ENCODE data around the gene COL4A5. TPM values are rescaled to one million over a fixed set of nuclear protein-coding genes. Genes with fewer than 3 reads are reported as not detected.
"Not testable (repeated sequence)": the region's sequence is repeated elsewhere in the genome, so short reads cannot be mapped to it uniquely, and the experiment has no call there.

Gene COL4A5
- total RNA-seq (1 to 10 TPM; 3.1 to 8.6 (median 6.1) TPM), polyA plus RNA-seq (1 to 10 TPM; 1.1 to 2.0 (median 1.1) TPM)
- long read RNA-seq, donor 1, partial matches to known transcripts, result 0 of 1 reads
- long read RNA-seq, donor 1, other reads (novel, unspliced or antisense), result 1 of 1 reads
- long read RNA-seq, donor 2, partial matches to known transcripts, result 1 of 3 reads
- long read RNA-seq, donor 2, other reads (novel, unspliced or antisense), result 2 of 3 reads

DNA sequence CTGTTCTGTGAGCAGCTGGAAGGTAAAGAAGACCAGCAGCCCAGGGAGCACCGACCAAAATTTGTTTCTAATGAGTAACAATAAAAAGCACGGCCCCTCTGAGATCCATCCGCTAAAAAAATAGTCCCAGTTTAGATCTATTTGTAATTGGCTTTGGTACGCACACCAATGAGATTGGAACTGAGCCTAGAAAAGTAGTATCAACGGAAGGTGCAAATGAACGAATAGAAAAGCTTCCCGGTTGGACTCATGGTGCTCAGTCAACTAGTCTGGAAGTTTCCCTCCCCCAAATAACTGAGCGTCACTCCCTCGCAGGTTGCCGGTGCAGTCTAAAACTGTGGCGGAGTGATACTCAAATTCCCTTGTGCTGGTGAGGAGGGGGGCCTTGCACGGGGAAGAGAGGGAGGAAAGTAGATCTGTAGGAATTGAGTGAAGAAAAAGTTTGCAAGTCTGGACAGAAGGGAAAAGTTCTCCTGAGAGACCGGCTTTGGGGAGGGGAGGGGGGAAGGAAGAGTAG lies at the start of gene COL4A5:
Gene COL4A5 (plus strand): TSS at position 413 of the 517 bp plus-strand sequence. CDS start 288 bp downstream, outside the sequence.
- intact Hi-C loops (cut with DNase I), result loop anchor here in 1 of 2 donors (10.0 kb wide), 1 partner anchor 135 kb away; no protein-coding TSS in a partner anchor
- DNase-seq, result peak; percentile 31 to 61
- Histone ChIP-seq H3K9me3 (no peaks in the 10 kb centered on the region), H3K27ac (peak within 1 kb of the TSS; percentile 75), H3K36me3 (ENCODE audit: insufficient read depth in 1 of 2, low read depth in 1 of 2) (no peaks in the 10 kb centered on the region), H3K4me3 (peak within 1 kb of the TSS; percentile 70), H3K4me1 (no peaks in the 10 kb centered on the region), H3K27me3 (ENCODE audit: insufficient read depth in 3 of 3, low read length in 2 of 3) (peaks cover 0 to 44% (median 0%) of the 10 kb centered on the region in 3 donors)
- 1 to 18% (median 2%) methylated on average over 13 of the region's 13 CpGs for WGBS, 3 donors
- TF ChIP-seq, protein P1, sequence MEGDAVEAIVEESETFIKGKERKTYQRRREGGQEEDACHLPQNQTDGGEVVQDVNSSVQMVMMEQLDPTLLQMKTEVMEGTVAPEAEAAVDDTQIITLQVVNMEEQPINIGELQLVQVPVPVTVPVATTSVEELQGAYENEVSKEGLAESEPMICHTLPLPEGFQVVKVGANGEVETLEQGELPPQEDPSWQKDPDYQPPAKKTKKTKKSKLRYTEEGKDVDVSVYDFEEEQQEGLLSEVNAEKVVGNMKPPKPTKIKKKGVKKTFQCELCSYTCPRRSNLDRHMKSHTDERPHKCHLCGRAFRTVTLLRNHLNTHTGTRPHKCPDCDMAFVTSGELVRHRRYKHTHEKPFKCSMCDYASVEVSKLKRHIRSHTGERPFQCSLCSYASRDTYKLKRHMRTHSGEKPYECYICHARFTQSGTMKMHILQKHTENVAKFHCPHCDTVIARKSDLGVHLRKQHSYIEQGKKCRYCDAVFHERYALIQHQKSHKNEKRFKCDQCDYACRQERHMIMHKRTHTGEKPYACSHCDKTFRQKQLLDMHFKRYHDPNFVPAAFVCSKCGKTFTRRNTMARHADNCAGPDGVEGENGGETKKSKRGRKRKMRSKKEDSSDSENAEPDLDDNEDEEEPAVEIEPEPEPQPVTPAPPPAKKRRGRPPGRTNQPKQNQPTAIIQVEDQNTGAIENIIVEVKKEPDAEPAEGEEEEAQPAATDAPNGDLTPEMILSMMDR (IDR thresholded peaks at IDR 0.05), result no peak
- ATAC-seq, result peak; percentile 88 to 94 (median 92)

DNA sequence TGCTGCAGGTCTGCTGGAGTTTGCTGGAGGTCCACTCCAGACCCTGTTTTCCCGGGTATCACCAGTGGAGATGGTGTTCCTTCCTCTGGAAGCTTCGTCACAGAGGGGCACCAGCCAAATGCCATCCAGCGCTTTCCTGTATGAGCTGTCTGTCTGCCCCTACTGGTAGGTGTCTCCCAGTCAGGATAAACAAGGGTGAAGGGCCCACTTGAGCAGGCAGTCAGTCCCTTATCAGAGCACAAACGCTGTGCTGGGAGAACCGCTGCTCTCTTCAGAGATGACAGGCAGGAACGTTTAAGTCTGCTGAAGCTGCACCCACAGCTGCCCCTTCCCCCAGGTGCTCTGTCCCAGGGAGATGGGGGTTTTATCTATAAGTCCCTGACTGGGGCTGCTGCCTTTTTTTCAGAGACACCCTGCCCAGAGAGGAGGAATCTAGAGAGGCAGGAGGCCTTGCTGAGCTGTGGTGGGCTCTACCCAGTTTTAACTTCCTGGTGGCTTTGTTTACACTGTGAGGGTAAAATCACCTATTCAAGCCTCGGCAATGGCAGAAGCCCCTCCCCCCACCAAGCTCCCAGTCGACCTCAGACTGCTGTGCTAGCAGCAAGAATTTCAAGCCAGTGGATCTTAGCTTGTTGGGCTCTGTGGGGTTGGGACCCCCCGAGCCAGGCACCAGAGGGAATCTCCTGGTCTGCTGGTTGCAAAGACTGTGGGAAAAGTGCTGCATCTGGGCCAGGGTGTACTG lies 48.5 kb upstream of the COL4A5 start:
- intact Hi-C loops (cut with DNase I); H3K27me3 ChIP-seq (ENCODE audit: insufficient read depth in 3 of 3, low read length in 2 of 3); H3K4me1 ChIP-seq; ATAC-seq; H3K4me3 ChIP-seq; H3K36me3 ChIP-seq (ENCODE audit: insufficient read depth in 1 of 2, low read depth in 1 of 2); H3K27ac ChIP-seq; DNase-seq: not testable (repeated sequence)
- peaks cover 15% of the 10 kb centered on the region for H3K9me3 ChIP-seq
- 59 to 71% (median 70%) methylated on average over 8 to 9 of the region's 9 CpGs for WGBS, 3 donors

DNA sequence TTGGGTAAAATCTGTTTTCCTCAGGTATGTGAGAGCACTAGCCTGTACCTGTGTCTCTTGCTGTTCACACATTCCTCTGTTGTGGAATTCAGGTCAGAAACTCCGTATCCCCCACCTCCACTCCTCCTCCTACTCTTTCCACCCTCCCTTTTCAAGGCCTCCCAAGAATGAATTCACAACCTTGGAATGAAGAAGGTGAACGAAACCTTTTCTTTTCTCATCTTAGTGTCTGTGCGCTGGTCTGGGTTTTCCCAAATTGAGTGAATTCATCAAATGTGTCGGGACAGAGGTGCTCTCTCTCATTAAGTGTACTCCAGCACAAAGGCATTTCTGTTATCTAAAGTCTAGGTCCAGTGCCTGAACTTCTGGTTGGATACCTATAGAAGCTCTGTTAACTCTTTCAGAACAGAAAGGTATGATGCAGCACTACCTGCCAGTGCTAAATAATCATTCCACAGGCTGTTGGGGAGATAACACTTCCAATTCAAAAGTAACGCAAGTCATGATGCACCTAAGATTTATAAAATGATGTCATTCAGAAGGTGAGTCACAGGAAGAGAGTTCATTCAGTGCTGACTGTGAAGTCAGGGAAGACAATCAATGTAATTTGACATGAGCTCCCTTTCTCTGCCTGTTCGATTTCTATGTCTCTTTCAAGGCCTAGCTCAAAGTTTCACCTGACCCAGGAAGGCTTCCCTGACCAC lies 43.3 kb upstream of the COL4A5 start:
- DNase-seq (no peak), ATAC-seq (no peak)
- peaks cover 0 to 5% (median 0%) of the 10 kb centered on the region in 3 donors for H3K27me3 ChIP-seq (ENCODE audit: insufficient read depth in 3 of 3, low read length in 2 of 3)
- no peaks in the 10 kb centered on the region for H3K4me1 ChIP-seq
- TF ChIP-seq, protein P1 (IDR thresholded peaks at IDR 0.05), result no peak
- no peak overlapping the region for H3K4me3 ChIP-seq
- WGBS, 3 donors, result 64 to 87% (median 80%) methylated on average over 6 of the region's 6 CpGs
- no peak overlapping the region for H3K27ac ChIP-seq
- intact Hi-C loops (cut with DNase I), result no loop called here
- H3K9me3 ChIP-seq, result no peaks in the 10 kb centered on the region
- no peaks in the 10 kb centered on the region for H3K36me3 ChIP-seq (ENCODE audit: insufficient read depth in 1 of 2, low read depth in 1 of 2)

DNA sequence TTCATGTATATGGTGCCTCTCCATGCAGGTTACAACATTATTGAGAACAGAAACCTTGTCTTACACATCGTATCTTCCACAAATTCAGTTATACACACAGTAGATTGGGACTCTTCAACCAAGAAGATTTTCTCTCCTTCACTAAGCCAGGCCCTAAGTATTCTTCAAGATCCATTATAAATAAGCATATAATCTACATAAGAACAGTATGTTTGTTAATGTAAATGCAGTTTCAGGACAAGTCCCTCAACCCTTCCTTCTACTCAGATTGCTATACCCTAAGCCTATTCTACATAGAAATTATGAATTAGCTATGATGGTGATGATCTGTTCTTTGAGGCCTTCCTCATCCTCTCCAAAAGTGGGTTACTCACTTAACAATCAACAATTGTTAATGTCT lies 42.7 kb upstream of the COL4A5 start:
- H3K27ac ChIP-seq, result no peak overlapping the region
- intact Hi-C loops (cut with DNase I), result no loop called here
- TF ChIP-seq, protein P1 (IDR thresholded peaks at IDR 0.05), result no peak
- H3K4me1 ChIP-seq, result no peaks in the 10 kb centered on the region
- ATAC-seq, result no peak
- no peak overlapping the region for H3K4me3 ChIP-seq
- no peaks in the 10 kb centered on the region for H3K9me3 ChIP-seq
- H3K36me3 ChIP-seq (ENCODE audit: insufficient read depth in 1 of 2, low read depth in 1 of 2), result no peaks in the 10 kb centered on the region
- no peak for DNase-seq
- WGBS, 3 donors, result 75 to 100% (median 93%) methylated on average over 1 of the region's 1 CpG
- no peaks in the 10 kb centered on the region for H3K27me3 ChIP-seq (ENCODE audit: insufficient read depth in 3 of 3, low read length in 2 of 3)

All from psoas muscle (tissue), 8 donors.